GM18505 (cell line): ENCODE results near the gene ERN1.

Experiments
- ATAC-seq: cut with Tn5 transposase; IDR thresholded peaks from one replicate; pipeline ENCODE4 v1.9.1; 2021; ENCODE audit not compliant: unreplicated experiment
- POLR2A ChIP-seq: IDR thresholded peaks from 4 replicates; pipeline ENCODE4 v1.6.1; 2011; ENCODE audit warnings: borderline replicate concordance; ENCODE audit not compliant: insufficient read depth, insufficient read length; ENCODE audit errors: extremely low read depth

ERN1 gene

GRCh38 chr17:64103391-64104364 is 26.3 kb downstream of the ERN1 start:
- no peak for TF ChIP-seq POLR2A
- ATAC-seq, result no peak

GRCh38 chr17:64102627-64103390 is 27.1 kb downstream of the ERN1 start:
- TF ChIP-seq POLR2A, result no peak
- no peak for ATAC-seq

- TF ChIP-seq POLR2A, result no peak
- no peak for ATAC-seq
Measured at GRCh38 chr17:64099543-64099942, 30.4 kb downstream of the ERN1 start.

- no peak for ATAC-seq
- TF ChIP-seq POLR2A, result no peak
Measured at GRCh38 chr17:64097196-64097936, 32.6 kb downstream of the ERN1 start.

- TF ChIP-seq POLR2A, result no peak
- ATAC-seq, result no peak
Measured at GRCh38 chr17:64096037-64096436, 33.9 kb downstream of the ERN1 start.

GRCh38 chr17:64095144-64095882 is 34.6 kb downstream of the ERN1 start:
- ATAC-seq, result no peak

GRCh38 chr17:64094412-64094811 is 35.5 kb downstream of the ERN1 start:
- ATAC-seq, result no peak
- no peak for TF ChIP-seq POLR2A

More at GRCh38 chr17:64095144-64095882, 34.6 kb downstream of the ERN1 start:
- no peak for TF ChIP-seq POLR2A

GRCh38 chr17:64092952-64093451 is 36.9 kb downstream of the ERN1 start:
- ATAC-seq, result no peak
- no peak for TF ChIP-seq POLR2A

GRCh38 chr17:64092113-64092512 is 37.8 kb downstream of the ERN1 start:
- ATAC-seq, result no peak
- TF ChIP-seq POLR2A, result no peak

- TF ChIP-seq POLR2A, result no peak
- no peak for ATAC-seq
Measured at GRCh38 chr17:64091571-64091970, 38.4 kb downstream of the ERN1 start.

- ATAC-seq, result no peak
Measured at GRCh38 chr17:64091116-64091515, 38.8 kb downstream of the ERN1 start.

GRCh38 chr17:64090144-64090543 is 39.8 kb downstream of the ERN1 start:
- no peak for ATAC-seq
- no peak for TF ChIP-seq POLR2A

More at GRCh38 chr17:64091116-64091515, 38.8 kb downstream of the ERN1 start:
- TF ChIP-seq POLR2A, result peak; percentile 19
